Tibial nerve (tissue), 4 donors: ENCODE results near the gene TMEM178B.

ENCODE experiments used
- EP300 ChIP-seq, 2 donors: sonication (generic); formaldehyde crosslinking; IDR thresholded peaks; one replicate each; pipeline ENCODE4 v1.6.1; 2017; ENCODE audit warnings: antibody characterized with exemption in 2 of 2, mild to moderate bottlenecking in 1 of 2
- POLR2A ChIP-seq, 2 donors: fragments of 450-650 bp; IDR thresholded peaks; one replicate each; pipeline ENCODE4 v1.6.1; 2017; ENCODE audit warnings: antibody characterized with exemption in 2 of 2, mild to moderate bottlenecking in 2 of 2, moderate library complexity in 2 of 2
- TF ChIP-seq, protein P1 (sequence below), 5 experiments: fragments of 200-600 bp in 3 of 5; fragments of 450-650 bp in 2 of 5; sonication (generic) in 3 of 5; IDR thresholded peaks; one replicate each; pipeline ENCODE4 v1.5.1; 2016 to 2019; ENCODE audit warnings: antibody characterized with exemption in 5 of 5, mild to moderate bottlenecking in 3 of 5, moderate library complexity in 2 of 5

DNA sequence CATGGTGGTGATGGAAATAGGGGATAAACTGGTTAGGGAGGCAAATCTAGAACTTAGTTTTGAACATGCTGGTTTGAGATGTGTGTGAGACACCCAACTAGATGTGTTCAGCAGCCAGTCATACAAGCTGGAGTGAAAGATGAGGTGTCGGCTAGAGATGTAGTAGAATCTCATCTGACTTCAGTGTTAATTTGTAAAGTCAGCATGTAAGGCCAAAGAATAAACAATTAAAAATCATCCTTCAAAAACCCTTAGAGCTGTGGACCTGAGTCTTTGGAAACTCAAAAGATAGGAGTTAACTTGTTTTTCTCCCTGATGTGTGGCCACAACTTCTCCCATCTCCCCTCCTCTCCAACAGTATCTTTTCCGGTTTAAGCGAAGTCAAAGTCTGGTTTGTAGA lies 454.5 kb downstream of the TMEM178B start:
- TF ChIP-seq, protein P1, sequence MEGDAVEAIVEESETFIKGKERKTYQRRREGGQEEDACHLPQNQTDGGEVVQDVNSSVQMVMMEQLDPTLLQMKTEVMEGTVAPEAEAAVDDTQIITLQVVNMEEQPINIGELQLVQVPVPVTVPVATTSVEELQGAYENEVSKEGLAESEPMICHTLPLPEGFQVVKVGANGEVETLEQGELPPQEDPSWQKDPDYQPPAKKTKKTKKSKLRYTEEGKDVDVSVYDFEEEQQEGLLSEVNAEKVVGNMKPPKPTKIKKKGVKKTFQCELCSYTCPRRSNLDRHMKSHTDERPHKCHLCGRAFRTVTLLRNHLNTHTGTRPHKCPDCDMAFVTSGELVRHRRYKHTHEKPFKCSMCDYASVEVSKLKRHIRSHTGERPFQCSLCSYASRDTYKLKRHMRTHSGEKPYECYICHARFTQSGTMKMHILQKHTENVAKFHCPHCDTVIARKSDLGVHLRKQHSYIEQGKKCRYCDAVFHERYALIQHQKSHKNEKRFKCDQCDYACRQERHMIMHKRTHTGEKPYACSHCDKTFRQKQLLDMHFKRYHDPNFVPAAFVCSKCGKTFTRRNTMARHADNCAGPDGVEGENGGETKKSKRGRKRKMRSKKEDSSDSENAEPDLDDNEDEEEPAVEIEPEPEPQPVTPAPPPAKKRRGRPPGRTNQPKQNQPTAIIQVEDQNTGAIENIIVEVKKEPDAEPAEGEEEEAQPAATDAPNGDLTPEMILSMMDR (IDR thresholded peaks at IDR 0.05) = no peak
- no peak for TF ChIP-seq POLR2A (IDR thresholded peaks at IDR 0.05)
- no peak for TF ChIP-seq EP300 (IDR thresholded peaks at IDR 0.05)
